ENCODE measurements around the gene PLA2G4E.

DNA sequence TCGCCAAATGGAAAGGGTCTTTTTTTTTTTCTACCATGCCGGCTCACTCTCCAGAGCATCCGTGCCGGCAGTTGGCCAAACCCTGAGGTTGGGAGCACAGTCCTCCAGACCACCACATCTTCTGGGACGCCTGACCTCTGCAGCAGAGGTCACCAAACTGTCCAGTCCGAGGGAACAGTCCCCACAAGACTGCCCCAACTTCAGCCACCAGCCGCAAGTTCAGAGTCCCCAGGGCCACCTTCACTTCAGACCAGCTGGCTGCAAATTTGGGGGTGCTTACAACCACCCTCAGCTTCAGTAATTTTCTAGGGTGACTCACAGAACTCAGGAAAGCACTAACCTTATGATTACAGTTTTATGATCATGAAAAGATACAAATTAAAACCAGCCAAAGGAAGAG lies 44.6 kb upstream of the PLA2G4E start:
- TF ChIP-seq, protein P1, sequence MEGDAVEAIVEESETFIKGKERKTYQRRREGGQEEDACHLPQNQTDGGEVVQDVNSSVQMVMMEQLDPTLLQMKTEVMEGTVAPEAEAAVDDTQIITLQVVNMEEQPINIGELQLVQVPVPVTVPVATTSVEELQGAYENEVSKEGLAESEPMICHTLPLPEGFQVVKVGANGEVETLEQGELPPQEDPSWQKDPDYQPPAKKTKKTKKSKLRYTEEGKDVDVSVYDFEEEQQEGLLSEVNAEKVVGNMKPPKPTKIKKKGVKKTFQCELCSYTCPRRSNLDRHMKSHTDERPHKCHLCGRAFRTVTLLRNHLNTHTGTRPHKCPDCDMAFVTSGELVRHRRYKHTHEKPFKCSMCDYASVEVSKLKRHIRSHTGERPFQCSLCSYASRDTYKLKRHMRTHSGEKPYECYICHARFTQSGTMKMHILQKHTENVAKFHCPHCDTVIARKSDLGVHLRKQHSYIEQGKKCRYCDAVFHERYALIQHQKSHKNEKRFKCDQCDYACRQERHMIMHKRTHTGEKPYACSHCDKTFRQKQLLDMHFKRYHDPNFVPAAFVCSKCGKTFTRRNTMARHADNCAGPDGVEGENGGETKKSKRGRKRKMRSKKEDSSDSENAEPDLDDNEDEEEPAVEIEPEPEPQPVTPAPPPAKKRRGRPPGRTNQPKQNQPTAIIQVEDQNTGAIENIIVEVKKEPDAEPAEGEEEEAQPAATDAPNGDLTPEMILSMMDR (optimal IDR thresholded peaks at IDR 0.05 in 1 of 3, IDR thresholded peaks at IDR 0.05 in 1 of 3, conservative IDR thresholded peaks at IDR 0.05 in 1 of 3; ENCODE audit: extremely low read depth in 1 of 3, insufficient read depth in 2 of 3, low read length in 3 of 3) = no peak
- no peak for TF ChIP-seq EZH2 (IDR thresholded peaks at IDR 0.05; ENCODE audit: low read length)

Data from keratinocyte (primary cell).